Right atrium auricular region (tissue), 2 donors: Measurements from ENCODE around the gene CD58. TPM values are rescaled to one million over a fixed set of nuclear protein-coding genes. Genes with fewer than 3 reads are reported as not detected.

Experiments
- DNase-seq: peaks from one replicate; pipeline ENCODE4 v3.0.0-alpha.2; 2019; ENCODE audit warnings: low spot score
- H3K27ac ChIP-seq, 2 donors: fragments of 200-600 bp; sonication (generic); 1 replicate in 1 of 2; 2 replicates in 1 of 2; pipeline ENCODE4 v1.5.1; 2016 to 2019
- H3K27me3 ChIP-seq, 2 donors: fragments of 200-600 bp; sonication (generic); one replicate each; pipeline versions ENCODE4 v1.5.1 to v1.6.0; 2017 to 2019
- H3K36me3 ChIP-seq: fragments of 200-600 bp; sonication (generic); one replicate; pipeline ENCODE4 v1.5.1; 2016
- H3K4me1 ChIP-seq, 2 donors: fragments of 200-600 bp; sonication (generic); one replicate each; pipeline versions ENCODE4 v1.5.1 to v1.6.0; 2017 to 2019
- H3K4me3 ChIP-seq, 2 donors: fragments of 200-600 bp; sonication (generic); 1 replicate in 1 of 2; 2 replicates in 1 of 2; pipeline ENCODE4 v1.5.1; 2017 to 2019; ENCODE audit warnings: mild to moderate bottlenecking in 1 of 2, moderate library complexity in 1 of 2
- H3K9me3 ChIP-seq, 2 donors: fragments of 200-600 bp; sonication (generic); one replicate each; pipeline ENCODE4 v1.5.1; 2019
- total RNA-seq, 2 donors: library from RNA; depleted of rRNA; stranded (reverse); fragments of >200 nt; gene quantifications; one replicate each; pipeline ENCODE4 v1.1.0, GENCODE V29; 2016
- TF ChIP-seq, protein P1 (sequence below), 2 donors: fragments of 200-600 bp; sonication (generic); IDR thresholded peaks; one replicate each; pipeline ENCODE4 v1.5.1; 2019; ENCODE audit warnings: antibody characterized with exemption in 2 of 2

CD58 gene
- total RNA-seq, 2 donors from 2014 or later = 26.4 to 27.4 TPM

- TF ChIP-seq, protein P1, sequence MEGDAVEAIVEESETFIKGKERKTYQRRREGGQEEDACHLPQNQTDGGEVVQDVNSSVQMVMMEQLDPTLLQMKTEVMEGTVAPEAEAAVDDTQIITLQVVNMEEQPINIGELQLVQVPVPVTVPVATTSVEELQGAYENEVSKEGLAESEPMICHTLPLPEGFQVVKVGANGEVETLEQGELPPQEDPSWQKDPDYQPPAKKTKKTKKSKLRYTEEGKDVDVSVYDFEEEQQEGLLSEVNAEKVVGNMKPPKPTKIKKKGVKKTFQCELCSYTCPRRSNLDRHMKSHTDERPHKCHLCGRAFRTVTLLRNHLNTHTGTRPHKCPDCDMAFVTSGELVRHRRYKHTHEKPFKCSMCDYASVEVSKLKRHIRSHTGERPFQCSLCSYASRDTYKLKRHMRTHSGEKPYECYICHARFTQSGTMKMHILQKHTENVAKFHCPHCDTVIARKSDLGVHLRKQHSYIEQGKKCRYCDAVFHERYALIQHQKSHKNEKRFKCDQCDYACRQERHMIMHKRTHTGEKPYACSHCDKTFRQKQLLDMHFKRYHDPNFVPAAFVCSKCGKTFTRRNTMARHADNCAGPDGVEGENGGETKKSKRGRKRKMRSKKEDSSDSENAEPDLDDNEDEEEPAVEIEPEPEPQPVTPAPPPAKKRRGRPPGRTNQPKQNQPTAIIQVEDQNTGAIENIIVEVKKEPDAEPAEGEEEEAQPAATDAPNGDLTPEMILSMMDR (IDR thresholded peaks at IDR 0.05) = no peak
- Histone ChIP-seq H3K27ac (no peak overlapping the region), H3K4me3 (no peak overlapping the region), H3K4me1 (peaks cover 0 to 18% of the 10 kb centered on the region in 2 donors), H3K9me3 (no peaks in the 10 kb centered on the region), H3K27me3 (no peaks in the 10 kb centered on the region), H3K36me3 (no peaks in the 10 kb centered on the region)
- DNase-seq = no peak
These were observed 81.6 kb downstream of the CD58 start for GRCh38 chr1:116489231-116489697.

DNA sequence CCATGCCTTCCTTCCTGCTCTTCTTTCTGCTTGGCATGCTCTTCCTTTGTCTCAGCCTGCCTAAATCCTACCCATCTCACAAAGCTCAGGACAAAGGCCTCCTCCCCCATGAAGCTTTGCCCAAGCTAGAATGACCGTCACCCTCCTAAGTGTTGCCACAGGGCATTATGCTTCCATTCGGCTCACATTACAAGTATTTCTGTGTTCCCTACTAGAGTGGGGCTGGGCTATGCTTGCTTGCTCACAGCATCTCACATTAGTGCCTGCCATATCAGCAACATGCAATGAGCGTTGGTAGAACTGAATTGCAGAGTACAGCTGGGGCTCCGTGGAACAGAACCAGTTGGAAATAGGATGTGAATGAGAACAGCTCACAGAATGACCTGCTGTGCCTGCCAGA, 82.8 kb downstream of the CD58 start:
- H3K9me3 ChIP-seq = no peaks in the 10 kb centered on the region
- no peak overlapping the region for H3K4me3 ChIP-seq
- no peaks in the 10 kb centered on the region for H3K36me3 ChIP-seq
- TF ChIP-seq, protein P1 (IDR thresholded peaks at IDR 0.05) = no peak
- DNase-seq = no peak
- H3K27me3 ChIP-seq = no peaks in the 10 kb centered on the region
- no peak overlapping the region for H3K27ac ChIP-seq
- peaks cover 0 to 28% of the 10 kb centered on the region in 2 donors for H3K4me1 ChIP-seq

- Histone ChIP-seq H3K9me3 (no peaks in the 10 kb centered on the region), H3K4me3 (no peak overlapping the region), H3K36me3 (no peaks in the 10 kb centered on the region), H3K27me3 (no peaks in the 10 kb centered on the region), H3K4me1 (peaks cover 0 to 28% of the 10 kb centered on the region in 2 donors), H3K27ac (no peak overlapping the region)
- DNase-seq = no peak
- TF ChIP-seq, protein P1 (IDR thresholded peaks at IDR 0.05) = no peak
These were observed 83.2 kb downstream of the CD58 start for GRCh38 chr1:116487583-116487982.

DNA sequence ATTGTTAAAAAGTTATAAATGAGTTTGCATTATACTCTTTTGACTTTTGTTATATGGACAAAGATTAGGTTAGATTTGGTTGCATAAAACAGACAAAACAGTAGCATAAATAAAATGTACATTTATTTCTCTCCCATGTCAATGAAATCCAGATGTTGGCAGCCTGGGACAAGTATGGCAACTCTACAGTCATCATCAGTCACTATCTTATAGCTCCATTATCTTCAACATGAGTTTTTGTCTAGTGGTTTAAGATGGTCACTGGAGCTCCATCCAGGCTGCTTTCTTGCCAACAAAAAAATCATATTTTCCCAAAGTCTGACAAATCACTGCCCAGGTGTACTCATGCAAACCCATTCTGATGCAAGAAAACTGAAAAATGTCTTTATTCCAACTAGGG, 83.8 kb downstream of the CD58 start:
- no peaks in the 10 kb centered on the region for H3K9me3 ChIP-seq
- H3K36me3 ChIP-seq = no peaks in the 10 kb centered on the region
- DNase-seq = no peak
- TF ChIP-seq, protein P1 (IDR thresholded peaks at IDR 0.05) = no peak
- no peaks in the 10 kb centered on the region for H3K27me3 ChIP-seq
- H3K4me1 ChIP-seq = peaks cover 0 to 28% of the 10 kb centered on the region in 2 donors
- H3K4me3 ChIP-seq = no peak overlapping the region
- H3K27ac ChIP-seq = no peak overlapping the region

DNA sequence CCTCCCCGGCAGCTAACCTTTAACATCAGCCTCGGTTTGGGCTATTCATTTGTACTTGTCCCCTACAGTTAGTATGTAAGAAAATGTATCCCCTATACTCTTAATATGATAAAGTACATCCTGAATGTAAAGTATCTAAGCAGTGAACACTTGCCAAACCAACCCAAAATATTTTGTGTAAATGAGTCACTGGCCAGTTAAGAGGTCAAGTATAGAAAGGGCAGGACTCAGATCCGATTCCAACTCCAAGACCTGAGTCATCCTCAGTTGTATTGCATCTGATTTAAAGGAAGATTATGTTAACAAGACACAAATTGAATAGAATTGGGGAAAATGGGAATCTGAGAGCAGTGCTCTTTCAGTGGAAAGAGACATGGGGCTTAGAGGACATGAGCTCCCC, 84.4 kb downstream of the CD58 start:
- Histone ChIP-seq H3K4me3 (no peak overlapping the region), H3K27ac (no peak overlapping the region), H3K27me3 (no peaks in the 10 kb centered on the region), H3K36me3 (no peaks in the 10 kb centered on the region), H3K9me3 (no peaks in the 10 kb centered on the region), H3K4me1 (peaks cover 0 to 28% of the 10 kb centered on the region in 2 donors)
- TF ChIP-seq, protein P1 (IDR thresholded peaks at IDR 0.05) = no peak
- DNase-seq = no peak

DNA sequence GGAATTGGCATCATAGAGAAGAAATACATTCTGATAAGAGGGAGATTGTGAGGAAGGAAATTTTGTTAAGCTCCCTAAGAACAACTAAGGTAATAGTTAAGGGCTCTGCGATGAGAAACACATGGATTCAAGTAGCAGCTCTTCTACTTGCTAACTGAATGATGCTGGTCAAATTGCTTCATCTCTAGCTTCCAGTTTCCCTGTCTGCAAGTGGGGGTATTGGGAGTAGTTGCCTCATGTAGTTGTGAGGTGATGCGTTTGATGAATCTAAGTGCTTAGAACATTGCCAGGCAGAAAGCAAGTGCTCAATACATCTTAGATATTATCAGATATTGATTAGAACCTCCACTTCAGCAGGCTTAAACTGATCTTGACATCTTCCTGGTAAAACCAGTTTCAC, 84.8 kb downstream of the CD58 start:
- H3K4me3 ChIP-seq = no peak overlapping the region
- no peak for DNase-seq
- peaks cover 0 to 28% of the 10 kb centered on the region in 2 donors for H3K4me1 ChIP-seq
- no peaks in the 10 kb centered on the region for H3K36me3 ChIP-seq
- H3K27me3 ChIP-seq = no peaks in the 10 kb centered on the region
- no peaks in the 10 kb centered on the region for H3K9me3 ChIP-seq
- H3K27ac ChIP-seq = no peak overlapping the region
- TF ChIP-seq, protein P1 (IDR thresholded peaks at IDR 0.05) = no peak
